Activated T-cell treated with anti-CD3 and anti-CD28 coated beads for 48 hours (primary cell): ENCODE results near the gene DENND2D.

Experiments used
- DNase-seq: peaks from one replicate; pipeline ENCODE4 v3.0.0-alpha.2; 2020; ENCODE audit warnings: low read depth

DENND2D gene, protein sequence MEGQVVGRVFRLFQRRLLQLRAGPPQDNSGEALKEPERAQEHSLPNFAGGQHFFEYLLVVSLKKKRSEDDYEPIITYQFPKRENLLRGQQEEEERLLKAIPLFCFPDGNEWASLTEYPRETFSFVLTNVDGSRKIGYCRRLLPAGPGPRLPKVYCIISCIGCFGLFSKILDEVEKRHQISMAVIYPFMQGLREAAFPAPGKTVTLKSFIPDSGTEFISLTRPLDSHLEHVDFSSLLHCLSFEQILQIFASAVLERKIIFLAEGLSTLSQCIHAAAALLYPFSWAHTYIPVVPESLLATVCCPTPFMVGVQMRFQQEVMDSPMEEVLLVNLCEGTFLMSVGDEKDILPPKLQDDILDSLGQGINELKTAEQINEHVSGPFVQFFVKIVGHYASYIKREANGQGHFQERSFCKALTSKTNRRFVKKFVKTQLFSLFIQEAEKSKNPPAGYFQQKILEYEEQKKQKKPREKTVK

GRCh38 chr1:111199881-111200801 is at the start of gene DENND2D:
TSS of gene DENND2D (minus strand) at chr1:111200646. CDS start at chr1:111200459, 187 bp downstream.
- peak; percentile 64 for DNase-seq

DNA sequence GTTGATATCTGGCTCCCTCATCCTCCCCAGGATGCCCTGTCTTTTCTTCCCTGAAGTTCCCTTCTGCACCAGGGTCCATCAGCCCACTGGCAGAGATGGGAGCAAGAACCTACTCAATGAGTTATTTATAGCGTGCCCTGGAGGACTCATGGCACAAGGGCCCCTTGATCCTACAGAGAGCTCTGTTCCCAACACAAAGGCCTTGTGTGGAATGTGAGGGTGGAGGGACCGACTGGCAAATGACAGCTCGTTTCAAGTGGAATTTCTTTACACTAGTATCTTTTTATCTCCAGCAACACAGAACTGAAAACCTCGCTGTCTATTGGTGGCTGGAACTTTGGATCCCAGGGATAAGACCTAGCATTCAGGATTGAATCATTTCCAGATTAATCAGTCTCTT is 49.5 kb upstream of the DENND2D start:
- DNase-seq, result no peak

- DNase-seq, result no peak
Observed at GRCh38 chr1:111247125-111247838, 46.8 kb upstream of the DENND2D start.

- DNase-seq, result no peak
Observed at GRCh38 chr1:111242805-111243523, 42.5 kb upstream of the DENND2D start.

GRCh38 chr1:111241797-111242196 is 41.4 kb upstream of the DENND2D start:
- DNase-seq, result no peak

DNA sequence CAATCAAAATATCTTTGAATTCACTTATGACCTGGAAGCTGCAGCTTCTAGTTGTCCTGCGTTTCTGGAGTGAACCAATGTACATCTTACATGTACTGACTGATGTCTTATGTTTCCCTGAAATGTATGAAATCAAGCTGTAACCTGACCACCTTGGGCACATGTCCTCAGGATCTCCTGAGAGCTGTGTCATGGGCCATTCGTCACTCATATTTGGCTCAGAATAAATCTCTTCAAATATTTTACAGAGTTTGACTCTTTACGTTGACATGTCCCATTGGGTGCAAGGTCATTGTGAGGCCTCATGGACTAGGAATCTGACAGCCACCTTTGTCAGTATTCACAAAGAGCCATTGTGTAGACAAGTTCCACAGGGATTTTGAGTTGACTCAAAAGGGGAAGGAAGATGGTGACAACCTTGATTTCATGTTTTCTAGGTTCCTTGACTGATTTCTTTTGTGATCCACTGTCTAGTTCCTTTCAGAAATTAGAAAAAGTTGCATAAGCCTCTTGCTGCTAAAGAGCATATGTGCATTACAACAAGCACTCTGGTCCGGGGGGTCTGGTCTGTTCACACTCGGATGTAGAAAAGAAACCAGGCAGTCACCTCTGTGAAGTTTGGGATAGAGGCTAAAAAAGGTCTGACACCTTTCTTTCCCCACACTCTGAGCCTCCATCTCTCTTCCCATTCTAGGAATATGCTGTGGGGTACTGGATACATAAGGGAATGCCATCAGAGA is 37.8 kb upstream of the DENND2D start:
- DNase-seq, result no peak

DNA sequence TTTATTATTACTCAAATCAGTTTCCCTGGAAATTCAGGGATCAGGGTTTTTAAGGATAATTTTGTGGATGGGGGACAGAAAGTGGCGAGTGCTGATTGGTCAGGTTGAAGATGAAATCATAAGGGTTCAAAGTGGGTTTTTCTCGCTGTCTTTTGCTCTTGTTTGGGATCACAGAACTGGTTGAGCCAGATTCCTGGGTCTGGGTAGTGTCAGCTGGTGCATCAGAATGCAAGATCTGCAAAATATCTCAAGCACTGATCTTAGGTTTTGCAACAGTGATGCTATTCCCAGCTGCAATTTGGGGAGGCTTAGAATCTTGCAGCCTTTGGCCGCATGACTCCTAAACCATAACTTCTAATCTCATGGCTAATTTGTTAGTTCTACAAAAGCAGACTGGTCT is 36.4 kb upstream of the DENND2D start:
- no peak for DNase-seq

- DNase-seq, result no peak
Observed at GRCh38 chr1:111236379-111236778, 35.9 kb upstream of the DENND2D start.

GRCh38 chr1:111234866-111235265 is 34.4 kb upstream of the DENND2D start:
- no peak for DNase-seq

GRCh38 chr1:111234258-111234657 is 33.8 kb upstream of the DENND2D start:
- DNase-seq, result no peak

DNA sequence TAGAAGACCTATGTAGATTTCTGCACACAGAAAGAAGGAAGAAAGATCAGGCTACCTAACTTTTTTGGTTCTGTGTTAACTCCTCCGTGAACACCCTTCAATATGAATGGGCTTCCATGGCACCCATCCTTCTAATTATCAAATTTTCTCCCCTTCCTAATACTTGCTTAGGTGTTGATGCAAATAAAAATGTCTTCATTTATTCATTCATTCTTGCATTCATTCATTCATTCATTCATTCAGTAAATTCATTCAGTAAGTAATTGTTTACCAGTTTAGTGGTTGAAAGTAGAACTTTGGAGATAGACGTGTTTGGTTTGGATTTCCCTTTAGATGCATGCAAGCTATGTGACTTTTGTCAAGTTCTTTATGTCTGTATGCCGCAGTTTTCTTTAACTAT is 31.7 kb upstream of the DENND2D start:
- DNase-seq, result no peak

GRCh38 chr1:111228748-111229126 is 28.3 kb upstream of the DENND2D start:
- no peak for DNase-seq

GRCh38 chr1:111227851-111228747 is 27.7 kb upstream of the DENND2D start:
- DNase-seq, result no peak

DNA sequence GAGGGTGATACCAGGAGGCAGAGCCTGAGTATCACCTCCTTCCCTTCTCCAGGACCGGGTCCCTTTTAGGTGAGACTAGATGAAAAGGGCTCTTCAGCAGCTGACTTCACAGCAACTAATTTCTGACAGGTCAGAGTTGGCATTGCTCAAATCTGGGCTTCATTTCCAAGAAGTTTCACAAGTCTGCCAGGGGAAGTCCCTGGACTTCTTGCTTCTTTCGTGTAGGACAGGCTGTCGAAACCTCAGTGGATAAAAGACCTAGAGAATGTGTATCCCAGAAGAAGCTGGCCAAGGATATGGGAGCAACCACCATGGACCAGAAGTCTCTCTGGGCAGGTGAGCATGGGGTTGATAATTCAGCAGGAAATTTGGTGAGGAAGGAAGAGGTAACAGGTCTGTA is 27.0 kb upstream of the DENND2D start, which contains the start of gene CHI3L2:
Gene CHI3L2 (plus strand): TSS at position 280 of the 400 bp plus-strand sequence. CDS start 17 bp downstream, at position 297.
- DNase-seq, result no peak

GRCh38 chr1:111225717-111226400 is 25.4 kb upstream of the DENND2D start:
- no peak for DNase-seq

GRCh38 chr1:111225091-111225490 is 24.6 kb upstream of the DENND2D start:
- DNase-seq, result no peak

GRCh38 chr1:111223126-111223685 is 22.8 kb upstream of the DENND2D start:
- no peak for DNase-seq

DNA sequence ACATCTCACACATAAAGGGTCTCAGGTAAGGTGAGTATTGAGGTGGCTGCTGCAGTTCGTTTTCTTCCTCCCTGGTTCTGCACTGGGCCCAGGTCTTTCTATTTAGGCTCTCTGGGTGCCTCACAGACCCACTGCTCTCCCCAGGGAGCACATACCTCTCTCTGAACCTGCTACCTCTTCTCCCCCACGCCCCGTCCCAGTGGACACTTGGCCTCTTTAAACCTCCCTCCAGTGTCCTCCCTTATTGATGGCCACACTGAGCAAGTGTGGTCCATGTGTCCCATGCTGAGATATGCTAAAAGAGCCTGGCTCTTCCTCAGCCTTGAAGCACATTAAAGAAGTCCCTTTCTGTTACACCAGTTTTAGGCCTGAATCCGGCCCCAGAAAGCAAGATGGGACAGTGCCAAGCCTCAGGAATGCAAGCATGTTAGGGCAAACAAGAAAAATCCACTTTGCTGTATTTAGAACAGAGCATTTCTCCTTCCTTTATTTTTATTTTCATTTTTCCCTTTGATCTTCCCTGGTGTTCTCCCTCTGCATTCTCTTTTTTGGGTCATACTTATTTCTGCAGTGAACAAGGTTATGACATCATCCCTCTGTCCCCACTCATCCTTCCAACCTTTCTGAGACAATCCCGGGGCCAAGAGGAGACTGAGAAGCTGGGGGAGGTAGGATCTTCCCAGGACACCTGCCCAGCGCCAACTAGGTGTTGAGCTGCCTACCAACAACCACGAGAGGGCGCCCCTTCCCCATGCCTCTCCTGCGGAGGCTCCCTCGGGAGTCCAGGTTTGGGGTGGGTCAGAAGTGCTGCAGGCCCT is 22.1 kb upstream of the DENND2D start:
- DNase-seq, result peak; percentile 64
